Muscle of back (tissue), 13 donors: ENCODE results near the gene SCAPER. TPM values are rescaled to one million over a fixed set of nuclear protein-coding genes. Genes with fewer than 3 reads are reported as not detected.

ENCODE experiments used
- DNase-seq, 3 donors: peaks; one replicate each; pipeline versions ENCODE4 v3.0.0 to v3.0.0-alpha.2; 2013
- long read RNA-seq, 9 donors: transcript quantifications; one replicate each; lab custom pipeline, GENCODE V29; 2026
- polyA plus RNA-seq, 10 donors: library from polyadenylated mRNA; unstranded; fragments of 120-200 nt; gene quantifications; one replicate each; pipeline ENCODE4 v1.2.1, GENCODE V29; 2013; ENCODE audit not compliant: insufficient read length in 10 of 10

SCAPER gene, protein sequence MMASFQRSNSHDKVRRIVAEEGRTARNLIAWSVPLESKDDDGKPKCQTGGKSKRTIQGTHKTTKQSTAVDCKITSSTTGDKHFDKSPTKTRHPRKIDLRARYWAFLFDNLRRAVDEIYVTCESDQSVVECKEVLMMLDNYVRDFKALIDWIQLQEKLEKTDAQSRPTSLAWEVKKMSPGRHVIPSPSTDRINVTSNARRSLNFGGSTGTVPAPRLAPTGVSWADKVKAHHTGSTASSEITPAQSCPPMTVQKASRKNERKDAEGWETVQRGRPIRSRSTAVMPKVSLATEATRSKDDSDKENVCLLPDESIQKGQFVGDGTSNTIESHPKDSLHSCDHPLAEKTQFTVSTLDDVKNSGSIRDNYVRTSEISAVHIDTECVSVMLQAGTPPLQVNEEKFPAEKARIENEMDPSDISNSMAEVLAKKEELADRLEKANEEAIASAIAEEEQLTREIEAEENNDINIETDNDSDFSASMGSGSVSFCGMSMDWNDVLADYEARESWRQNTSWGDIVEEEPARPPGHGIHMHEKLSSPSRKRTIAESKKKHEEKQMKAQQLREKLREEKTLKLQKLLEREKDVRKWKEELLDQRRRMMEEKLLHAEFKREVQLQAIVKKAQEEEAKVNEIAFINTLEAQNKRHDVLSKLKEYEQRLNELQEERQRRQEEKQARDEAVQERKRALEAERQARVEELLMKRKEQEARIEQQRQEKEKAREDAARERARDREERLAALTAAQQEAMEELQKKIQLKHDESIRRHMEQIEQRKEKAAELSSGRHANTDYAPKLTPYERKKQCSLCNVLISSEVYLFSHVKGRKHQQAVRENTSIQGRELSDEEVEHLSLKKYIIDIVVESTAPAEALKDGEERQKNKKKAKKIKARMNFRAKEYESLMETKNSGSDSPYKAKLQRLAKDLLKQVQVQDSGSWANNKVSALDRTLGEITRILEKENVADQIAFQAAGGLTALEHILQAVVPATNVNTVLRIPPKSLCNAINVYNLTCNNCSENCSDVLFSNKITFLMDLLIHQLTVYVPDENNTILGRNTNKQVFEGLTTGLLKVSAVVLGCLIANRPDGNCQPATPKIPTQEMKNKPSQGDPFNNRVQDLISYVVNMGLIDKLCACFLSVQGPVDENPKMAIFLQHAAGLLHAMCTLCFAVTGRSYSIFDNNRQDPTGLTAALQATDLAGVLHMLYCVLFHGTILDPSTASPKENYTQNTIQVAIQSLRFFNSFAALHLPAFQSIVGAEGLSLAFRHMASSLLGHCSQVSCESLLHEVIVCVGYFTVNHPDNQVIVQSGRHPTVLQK (N-terminal part only)
- 10 to 100 TPM; 33.9 to 94.7 (median 53.3) TPM for polyA plus RNA-seq
- long read RNA-seq, donor 1, partial matches to known transcripts, result 0 of 1 reads
- long read RNA-seq, donor 1, other reads (novel, unspliced or antisense), result 0 of 1 reads
- long read RNA-seq, donor 2, partial matches to known transcripts, result 5 of 5 reads
- long read RNA-seq, donor 2, other reads (novel, unspliced or antisense), result 0 of 5 reads
- long read RNA-seq, donor 3, result 0 reads
- long read RNA-seq, donor 4, result 0 reads
- long read RNA-seq, donor 5, result 0 reads
- long read RNA-seq, donor 6, result 0 reads
- long read RNA-seq, donor 7, partial matches to known transcripts, result 8 of 9 reads
- long read RNA-seq, donor 7, other reads (novel, unspliced or antisense), result 0 of 9 reads
- long read RNA-seq, donor 8, result 0 reads
- long read RNA-seq, donor 9, result 0 reads

DNA sequence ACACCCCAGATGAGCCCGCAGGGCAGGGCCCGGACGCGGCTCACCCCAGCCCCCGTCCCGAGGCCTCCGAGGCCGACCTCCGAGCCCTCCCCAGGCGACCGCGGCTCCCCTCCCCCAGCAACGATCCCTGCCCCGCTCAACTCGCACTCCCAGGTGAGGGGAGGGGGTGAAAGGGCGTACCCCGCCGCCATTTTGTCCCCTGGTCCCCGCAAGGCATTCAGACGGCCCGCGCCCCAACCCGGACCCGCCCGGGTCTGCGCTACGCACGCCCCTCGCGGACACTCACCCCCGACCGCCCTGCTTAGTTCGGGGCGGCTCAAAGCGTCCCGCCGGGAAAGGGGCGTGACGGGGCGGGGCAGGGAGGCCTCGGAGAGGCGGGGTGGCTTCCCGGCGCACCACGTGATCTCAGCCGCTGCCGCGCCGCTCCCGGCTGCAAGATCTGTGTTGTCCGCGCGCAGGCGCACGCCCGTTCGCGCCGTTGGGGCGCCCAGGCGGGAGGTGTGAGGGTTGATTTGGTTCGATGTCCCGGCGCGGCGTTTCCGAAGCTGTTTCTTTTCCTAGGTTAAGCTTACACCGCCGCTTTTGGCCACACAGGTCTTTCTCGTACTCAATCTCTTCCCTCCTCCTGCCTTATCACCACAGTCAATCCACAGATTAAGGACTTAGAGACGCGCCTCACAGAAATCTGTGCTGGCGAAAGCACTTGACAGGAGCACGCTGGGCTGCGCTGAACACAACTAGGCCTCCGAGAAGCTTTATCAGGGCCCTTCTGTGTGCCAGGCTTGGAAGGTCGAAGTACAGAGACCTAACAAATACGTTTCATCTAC lies at the start of gene SCAPER:
Gene SCAPER (minus strand): TSS at position 328 of the 827 bp plus-strand sequence. CDS start 21,523 bp downstream, outside the sequence.
- DNase-seq, result peak; percentile 90 to 97 (median 94)

DNA sequence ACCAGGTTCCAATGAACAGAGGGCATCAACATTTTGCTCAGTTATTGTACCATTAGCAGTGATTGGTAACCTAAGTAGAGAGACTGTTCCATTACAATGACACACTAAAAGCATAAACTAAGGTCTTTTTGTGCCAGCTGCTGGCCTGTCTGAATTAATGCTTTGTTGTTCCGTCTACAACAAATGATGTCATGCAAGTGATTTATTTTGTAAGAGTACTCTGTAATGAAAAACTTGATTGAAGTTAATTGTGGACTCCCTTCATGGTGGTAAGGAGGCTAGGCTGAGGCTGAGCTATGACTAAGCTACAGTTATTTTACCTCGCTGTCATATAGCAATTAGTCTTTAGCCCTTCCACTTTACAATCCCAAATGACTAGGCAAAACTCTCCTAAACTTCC lies 49.6 kb upstream of the SCAPER start:
- no peak for DNase-seq

DNA sequence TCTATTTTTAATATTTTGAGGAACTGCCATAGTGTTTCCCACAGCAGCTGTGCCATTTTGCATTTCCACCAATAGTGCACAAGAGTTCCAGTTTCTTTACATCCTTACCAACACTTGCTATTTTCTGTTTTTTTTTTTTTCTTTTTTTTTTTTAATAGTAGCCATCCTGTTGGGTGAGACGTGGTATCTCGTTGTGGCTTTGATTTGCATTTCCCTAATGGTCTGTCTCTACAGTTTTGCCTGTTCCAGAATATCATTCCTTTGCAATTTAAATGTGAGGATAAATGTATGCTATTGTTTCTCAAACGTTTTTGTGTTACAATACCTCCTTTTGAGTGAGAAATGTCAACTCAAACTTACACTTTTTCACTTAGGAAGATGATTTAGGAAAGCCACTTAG lies 48.8 kb upstream of the SCAPER start:
- DNase-seq, result no peak

DNA sequence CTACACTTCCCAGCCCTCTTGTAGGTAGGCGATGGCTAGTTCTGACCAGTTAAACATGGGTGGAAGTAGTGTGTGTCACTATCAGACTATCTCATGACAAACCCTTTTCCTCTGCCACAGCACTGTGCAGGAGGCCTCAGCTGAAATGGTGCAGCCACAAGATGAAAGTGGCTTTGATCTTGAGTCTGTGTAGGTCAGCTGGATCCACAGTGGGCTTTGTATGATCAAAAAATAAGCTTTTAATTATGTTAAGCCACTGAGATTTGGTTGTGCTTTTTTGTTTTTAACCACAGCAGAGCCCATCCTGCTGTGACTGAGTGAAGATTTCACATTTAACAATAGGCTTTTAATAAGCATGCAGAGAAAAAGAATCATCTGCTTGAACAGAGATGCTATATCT lies 46.1 kb upstream of the SCAPER start:
- no peak for DNase-seq

DNA sequence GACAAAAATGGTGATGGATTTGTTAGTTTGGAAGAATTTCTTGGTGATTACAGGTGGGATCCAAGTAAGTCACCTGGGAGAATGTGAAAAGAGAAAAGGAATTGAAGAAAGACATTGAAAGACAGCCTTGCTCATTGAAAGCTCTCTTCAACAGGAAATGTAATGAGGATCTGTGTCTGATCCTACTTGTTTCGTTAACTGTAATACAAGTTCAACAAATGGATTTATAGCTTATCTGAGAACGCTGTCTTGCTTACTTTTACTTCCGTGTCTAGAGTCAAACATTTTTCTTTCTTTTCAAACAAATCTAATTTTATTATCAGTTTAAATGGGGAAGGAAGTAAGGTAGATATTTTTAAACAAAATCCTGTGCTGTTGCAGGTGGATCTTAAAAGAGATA lies 42.3 kb upstream of the SCAPER start:
- no peak for DNase-seq

DNA sequence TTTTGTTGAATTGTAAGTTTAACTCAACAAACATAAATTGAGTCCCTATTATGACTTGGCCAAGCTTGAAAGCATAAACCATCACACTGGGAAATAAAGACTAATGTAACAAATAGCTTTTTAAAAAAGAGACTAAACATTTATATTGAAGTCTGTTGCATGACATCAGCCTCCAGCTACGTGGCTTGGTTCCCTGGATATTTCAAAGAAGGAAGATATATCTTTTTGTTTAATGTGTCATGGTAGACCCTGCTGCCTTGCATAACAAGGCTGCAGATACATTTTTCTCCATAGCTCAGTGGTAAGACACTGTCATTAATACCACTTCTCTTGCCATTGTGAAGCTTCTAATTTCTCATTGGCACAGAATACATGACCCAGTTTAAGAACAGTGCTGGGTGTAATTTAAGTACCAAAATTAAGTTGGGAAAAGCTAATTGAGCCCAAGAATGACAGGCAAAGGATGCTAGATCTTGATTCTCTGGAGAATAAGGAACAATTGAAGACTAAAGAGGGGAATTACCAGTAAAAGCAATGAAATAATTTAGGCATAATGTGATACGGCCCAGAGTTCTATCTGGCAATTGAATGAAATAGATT lies 40.5 kb upstream of the SCAPER start:
- no peak for DNase-seq

DNA sequence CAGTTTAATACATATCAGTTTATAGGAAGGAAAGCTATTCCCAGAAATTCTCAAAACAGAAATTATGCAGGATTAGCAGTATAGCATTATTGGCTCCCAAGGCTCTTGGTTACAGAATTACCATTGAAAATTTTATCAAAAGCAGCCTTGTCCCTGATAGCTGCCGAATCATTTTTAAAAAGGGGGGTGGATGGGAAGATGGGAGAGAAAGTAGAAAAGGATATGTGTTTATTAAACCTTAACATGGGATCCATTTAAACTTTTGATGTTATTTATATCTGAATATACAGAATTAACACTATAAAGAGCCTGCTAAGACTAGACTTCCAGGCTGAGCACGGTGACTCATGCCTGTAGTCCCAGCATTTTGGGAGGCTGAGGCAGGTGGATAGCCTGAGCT lies 37.2 kb upstream of the SCAPER start:
- no peak for DNase-seq

DNA sequence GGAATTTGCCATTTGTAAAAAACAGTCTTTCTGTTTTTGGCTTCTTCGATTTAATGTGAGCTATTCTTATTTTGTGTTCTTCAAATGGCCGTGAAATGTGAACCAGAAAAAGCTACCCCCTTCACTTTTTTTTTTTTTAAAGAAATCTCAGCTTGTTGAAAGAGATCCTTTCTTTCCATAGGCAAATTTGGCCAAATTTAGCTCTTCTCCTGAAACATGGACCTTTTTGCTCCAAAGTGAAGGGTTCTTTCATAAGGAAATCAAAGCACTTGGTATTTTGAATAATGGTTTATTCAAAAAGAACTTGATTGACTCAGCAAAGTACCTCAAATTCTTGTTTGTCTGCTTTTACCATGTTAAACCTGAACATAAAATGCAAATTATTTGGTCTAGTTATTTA lies 36.5 kb upstream of the SCAPER start:
- DNase-seq, result no peak

DNA sequence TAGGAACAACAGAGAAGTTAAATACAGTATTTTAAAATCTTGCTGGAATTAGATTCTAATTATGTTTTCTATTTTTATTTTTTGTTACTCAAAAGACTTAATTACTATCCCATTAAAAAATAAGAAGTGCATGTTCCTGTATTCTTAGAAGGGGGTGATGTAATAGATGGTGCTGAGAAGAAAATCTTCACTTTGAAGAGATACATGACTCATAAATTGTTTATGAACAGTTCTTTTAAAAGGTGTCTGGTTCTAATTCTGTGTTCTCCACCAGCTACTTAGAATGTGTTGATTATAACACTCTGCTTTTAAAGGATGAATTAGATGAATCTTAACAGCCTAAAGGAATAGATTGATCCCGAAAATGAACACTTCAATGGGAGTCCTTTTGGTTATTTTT lies 34.6 kb upstream of the SCAPER start:
- no peak for DNase-seq

DNA sequence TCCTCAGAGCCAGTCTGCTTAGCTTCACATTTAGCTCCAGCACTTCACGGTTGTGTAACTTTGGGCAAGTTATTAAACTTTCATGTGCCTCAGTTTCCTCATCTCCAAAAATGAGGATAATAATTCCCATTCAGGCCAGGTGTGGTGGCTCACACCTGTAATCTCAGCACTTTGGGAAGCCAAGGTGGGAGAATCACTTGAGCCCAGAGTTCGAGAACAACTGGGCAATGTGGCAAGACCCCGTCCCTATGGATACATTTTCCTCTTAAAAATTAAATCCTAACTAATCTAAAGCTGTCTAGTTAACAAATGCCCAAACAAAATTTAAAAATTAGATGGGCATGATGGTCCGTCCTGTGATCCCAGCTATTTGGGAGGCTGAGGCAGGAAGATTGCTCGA lies 33.6 kb upstream of the SCAPER start:
- no peak for DNase-seq

DNA sequence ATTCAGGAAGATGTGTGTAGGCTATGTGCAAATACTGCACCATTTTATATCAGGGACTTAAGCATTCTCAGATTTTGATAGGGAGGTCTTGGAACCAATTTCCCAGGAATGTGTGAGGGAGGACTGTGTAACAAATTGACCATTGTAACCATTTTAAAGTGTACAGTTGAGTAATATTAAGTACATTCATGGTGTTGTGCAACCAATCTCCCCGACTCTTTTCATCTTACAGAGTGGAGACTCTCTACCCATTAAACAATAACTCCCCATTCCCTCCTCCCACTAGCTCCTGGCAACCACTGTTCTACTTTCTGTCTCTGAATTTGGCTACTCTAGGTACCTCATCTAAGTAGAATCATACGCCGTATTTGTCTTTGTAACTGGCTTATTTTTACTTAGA lies 31.5 kb upstream of the SCAPER start:
- DNase-seq, result no peak

DNA sequence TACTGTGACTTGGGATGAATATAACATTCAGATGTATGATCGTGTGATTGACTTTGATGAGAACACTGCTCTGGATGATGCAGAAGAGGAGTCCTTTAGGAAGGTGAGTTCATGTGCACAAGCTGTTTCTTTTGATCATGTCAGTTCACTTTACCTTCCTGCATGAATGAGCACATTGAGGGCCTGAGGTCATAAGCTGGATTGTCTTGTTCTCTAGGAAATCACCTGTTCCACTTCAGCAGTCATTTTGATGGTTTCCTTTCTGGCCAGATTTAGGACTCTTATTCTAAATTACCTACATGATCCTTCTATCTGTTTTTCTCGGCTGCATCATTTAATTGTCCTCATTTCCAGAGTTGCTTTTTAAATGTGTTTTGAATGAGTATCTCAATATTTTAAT lies 30.5 kb upstream of the SCAPER start:
- no peak for DNase-seq

DNA sequence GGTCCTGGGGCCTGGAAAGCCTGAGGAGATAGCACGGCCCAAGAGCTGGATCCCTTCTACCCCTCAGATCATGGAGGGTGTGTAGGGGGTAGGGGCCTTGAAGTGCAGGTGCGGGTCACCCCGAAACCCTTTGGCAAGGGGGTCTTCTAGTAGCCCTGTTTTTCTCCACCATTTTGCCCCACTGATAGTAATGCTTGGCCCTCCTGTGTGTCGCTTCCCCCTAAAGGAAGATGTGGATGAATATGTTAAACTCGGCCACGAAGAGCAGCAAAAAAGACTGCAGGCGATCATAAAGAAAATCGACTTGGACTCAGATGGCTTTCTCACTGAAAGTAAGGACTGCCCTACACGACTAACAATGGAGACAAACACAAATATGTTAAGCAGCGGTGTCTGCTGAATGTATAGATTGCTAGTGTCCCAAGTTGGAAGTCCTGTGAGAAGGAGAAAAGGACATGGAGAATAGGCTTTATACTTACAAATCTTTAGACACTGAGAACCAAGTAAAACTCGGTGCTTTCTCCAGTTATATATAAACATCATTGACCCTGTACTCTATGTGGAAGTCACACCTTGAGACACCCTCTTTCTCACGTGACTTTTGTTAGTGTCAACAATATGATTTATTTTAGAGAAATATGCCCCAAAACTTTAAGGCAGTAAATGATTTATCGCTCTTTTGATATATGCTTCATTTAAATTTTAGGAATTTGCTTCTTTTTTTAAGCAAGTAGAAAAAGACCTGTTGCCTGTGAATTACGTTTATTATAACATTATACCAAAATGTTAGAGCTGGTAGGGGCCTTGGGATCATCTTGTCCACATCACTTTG lies 27.2 kb upstream of the SCAPER start:
- DNase-seq, result peak; percentile 10 to 78 (median 32)

DNA sequence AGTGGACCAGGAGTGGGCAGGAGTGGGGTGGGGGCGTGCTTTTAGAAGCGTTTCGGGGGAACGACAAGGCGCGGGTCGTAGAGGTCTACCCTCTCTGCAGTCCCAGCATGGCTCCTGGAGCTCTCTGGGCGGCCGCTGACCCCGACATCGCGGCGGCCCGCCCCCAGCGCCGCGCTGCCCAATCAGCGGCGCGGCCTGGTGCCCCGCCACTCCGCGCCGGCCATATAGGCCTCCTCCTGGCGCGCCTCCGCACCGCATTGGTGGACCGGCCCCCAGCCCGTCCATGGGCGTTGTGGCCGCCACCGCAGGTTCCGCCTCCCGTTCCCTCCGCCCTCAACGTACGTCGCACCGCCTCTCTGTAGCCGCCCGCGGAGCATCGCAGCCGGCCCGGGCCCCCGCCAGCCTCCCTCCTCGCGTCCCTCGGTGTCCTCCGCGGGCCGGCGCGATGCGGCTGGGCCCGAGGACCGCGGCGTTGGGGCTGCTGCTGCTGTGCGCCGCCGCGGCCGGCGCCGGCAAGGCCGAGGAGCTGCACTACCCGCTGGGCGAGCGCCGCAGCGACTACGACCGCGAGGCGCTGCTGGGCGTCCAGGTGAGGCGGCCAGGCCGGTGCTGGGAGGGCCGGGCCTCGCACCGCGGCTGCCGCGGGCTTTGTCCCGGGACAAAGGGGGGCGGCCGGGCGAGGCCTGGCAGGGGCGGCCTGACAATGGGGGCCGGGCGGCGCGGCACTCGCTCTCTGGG lies 26.4 kb upstream of the SCAPER start, which contains the start of gene RCN2:
Gene RCN2 (plus strand): TSS at position 353 of the 738 bp plus-strand sequence. CDS start 93 bp downstream, at position 446.
- DNase-seq, result peak; percentile 95 to 99 (median 97)

DNA sequence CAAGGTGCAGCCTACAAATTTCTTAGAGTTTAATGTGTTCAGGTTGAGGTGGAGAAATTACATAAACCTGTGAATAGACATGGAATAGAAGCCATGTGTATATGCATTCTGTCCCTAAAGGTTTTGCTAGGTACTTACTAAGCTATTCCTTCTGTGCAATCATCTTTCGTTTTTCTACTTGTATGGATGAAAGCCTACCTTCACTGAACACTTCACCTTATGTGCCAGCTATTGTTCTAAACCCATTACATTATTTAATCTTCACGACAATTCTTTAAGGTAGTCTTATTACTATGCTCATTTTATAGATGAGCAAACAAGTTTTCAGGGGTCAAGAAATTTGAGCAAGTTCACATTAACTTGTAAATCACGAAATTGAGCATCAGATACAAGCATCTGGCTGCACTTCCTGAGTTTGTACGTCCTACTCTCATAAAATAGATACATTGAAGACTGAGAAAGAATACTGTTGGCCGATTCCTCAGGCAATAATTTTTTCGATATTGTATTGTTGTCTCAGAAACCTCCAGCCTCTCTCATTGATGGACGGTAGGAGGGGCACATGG lies 25.8 kb upstream of the SCAPER start:
- no peak for DNase-seq

DNA sequence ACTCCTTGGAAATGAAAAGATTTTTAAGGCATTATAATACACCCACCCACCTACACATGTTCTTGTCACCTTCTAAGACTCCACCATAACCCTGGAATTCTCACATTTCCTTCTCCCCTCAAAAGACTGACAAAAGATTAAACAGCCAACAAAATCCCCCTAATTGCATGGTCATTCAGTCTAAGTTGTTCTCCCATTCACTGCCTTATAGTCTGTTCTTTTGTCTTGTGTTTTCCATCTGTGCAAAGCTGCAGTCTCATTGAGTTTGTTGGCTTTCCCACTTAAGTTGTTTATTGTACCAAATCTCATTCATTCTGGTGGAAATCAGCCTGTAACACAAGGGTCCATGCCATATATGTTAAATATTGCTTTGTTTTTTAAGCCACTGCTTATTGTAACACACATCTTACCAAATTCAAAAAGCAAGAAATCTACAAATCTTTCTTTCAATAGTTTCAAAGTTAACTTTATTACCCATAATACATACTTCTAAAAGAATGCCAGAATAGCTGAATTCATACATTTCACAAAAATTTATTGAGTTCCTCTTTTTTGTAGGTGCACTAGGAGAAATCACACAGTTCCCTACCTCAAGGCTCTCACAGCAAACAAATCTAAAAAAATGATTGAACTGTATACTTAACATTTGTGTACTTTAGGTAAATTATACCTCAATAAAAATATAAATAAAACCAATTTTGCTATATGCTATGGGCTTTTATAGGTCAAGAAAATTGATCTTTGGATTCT lies 24.0 kb upstream of the SCAPER start:
- no peak for DNase-seq

DNA sequence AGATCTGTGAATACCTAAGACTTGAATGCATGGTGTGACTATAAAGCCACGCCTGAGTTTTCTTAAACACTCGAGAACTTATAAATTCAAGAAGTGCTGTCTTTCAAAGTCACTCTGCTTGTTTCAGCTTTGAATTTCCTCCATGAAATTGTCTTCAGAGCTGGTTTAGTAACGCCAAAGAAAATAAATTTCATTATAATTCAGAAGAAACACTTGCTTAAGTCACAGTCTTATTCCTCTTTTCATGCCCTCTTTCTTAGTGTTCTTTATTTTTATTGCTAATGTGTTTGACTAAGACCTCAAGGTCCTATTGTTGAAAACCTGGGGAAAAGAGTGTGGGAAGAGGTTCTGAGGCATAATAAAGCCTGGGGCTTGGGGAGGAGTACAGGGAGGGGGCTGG lies 23.1 kb upstream of the SCAPER start:
- no peak for DNase-seq
